Brain microvascular endothelial cell (primary cell): Measurements from ENCODE around the gene FABP7.

Experiments used
- DNase-seq: peaks from one replicate; pipeline ENCODE4 v3.0.0-alpha.2; 2020
- H3K27ac ChIP-seq: fragments of 250-450 bp; sonication (Bioruptor Pico); 2 replicates; pipeline ENCODE4 v1.5.1; 2020; ENCODE audit warnings: mild to moderate bottlenecking, moderate library complexity
- H3K27me3 ChIP-seq: fragments of 250-450 bp; sonication (Bioruptor Pico); replicated peaks from 2 replicates; pipeline ENCODE4 v1.5.1; 2020; ENCODE audit warnings: mild to moderate bottlenecking
- H3K36me3 ChIP-seq: fragments of 250-450 bp; sonication (Bioruptor Pico); replicated peaks from 2 replicates; pipeline ENCODE4 v1.5.1; 2020; ENCODE audit warnings: mild to moderate bottlenecking
- H3K4me3 ChIP-seq: 2 replicates; pipeline ENCODE4 v1.5.1; 2011; ENCODE audit warnings: low read depth, mild to moderate bottlenecking, control low read depth, low read length, moderate library complexity
- in situ Hi-C: cut with HindIII; loops from 2 replicates; pipeline ENCODE4 v1.10.0; 2017; ENCODE audit warnings: low sequenced_read_pairs, low pct_ligation_motif_present
- TF ChIP-seq, protein P1 (sequence below): IDR thresholded peaks from 2 replicates; pipeline ENCODE4 v1.5.1; 2011; ENCODE audit warnings: low read depth, mild to moderate bottlenecking, moderate library complexity, low read length, control low read depth, inconsistent platforms; ENCODE audit errors: missing control alignments

Gene FABP7

DNA sequence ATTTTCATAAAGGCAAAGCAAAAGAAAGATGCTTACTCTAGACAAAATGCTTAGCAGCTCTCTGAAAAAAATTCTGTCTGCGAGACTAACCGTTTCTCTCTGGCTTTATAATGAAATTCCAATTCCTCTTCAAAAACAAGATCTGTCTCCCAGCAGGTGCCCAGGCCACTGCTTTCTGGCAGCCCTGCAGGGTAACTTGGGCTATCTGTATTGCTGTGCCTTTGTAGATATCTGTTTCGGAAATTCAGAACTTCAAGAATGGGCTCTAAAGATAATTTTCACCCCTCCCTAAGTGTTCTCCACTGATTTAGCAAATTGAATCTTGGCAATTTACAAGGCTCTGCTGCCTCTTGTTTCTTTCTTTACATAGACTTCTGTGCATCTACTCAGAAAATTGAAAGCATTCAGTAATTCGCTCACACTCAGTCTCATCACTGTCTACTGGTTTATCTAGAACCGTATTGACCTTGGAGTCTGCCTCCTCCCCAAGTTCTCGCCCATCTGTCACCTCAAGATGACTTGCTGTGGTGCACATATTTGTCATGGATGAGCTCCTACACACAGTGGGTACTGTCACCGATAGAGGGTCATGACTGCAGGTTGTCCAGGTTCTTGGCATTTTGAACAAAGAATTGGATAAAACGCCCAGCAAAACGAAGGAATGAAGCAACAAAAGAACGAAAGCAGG is 26.4 kb upstream of the FABP7 start:
- Histone ChIP-seq H3K27ac (no peak overlapping the region), H3K4me3 (no peak overlapping the region), H3K27me3 (no peaks in the 10 kb centered on the region), H3K36me3 (no peaks in the 10 kb centered on the region)
- in situ Hi-C loops, result no loop called here
- no peak for DNase-seq
- TF ChIP-seq, protein P1, sequence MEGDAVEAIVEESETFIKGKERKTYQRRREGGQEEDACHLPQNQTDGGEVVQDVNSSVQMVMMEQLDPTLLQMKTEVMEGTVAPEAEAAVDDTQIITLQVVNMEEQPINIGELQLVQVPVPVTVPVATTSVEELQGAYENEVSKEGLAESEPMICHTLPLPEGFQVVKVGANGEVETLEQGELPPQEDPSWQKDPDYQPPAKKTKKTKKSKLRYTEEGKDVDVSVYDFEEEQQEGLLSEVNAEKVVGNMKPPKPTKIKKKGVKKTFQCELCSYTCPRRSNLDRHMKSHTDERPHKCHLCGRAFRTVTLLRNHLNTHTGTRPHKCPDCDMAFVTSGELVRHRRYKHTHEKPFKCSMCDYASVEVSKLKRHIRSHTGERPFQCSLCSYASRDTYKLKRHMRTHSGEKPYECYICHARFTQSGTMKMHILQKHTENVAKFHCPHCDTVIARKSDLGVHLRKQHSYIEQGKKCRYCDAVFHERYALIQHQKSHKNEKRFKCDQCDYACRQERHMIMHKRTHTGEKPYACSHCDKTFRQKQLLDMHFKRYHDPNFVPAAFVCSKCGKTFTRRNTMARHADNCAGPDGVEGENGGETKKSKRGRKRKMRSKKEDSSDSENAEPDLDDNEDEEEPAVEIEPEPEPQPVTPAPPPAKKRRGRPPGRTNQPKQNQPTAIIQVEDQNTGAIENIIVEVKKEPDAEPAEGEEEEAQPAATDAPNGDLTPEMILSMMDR, result no peak

DNA sequence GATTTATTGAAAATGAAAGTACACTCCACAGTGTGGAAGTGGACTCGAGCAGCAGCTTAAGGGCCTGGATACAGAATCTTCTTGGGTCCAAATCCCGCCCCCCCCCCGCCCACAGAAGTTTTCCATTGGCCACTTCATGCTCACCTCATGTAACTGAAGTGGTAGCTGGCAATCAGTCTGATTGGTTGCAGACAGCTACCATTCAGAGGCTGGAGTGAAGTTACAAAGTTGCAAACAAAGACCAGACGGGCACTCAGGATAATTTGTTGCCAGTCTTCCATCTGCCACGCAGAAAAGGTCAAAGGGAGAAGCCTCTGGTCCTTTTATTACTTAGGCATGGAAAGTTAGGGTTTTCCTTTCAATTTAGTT is 25.8 kb upstream of the FABP7 start:
- Histone ChIP-seq H3K36me3 (no peaks in the 10 kb centered on the region), H3K27me3 (no peaks in the 10 kb centered on the region), H3K27ac (no peak overlapping the region), H3K4me3 (no peak overlapping the region)
- in situ Hi-C loops, result no loop called here
- no peak for DNase-seq
- TF ChIP-seq, protein P1, result no peak

GRCh38 chr6:122754191-122754731 is 25.3 kb upstream of the FABP7 start:
- Histone ChIP-seq H3K4me3 (no peak overlapping the region), H3K27ac (no peak overlapping the region), H3K27me3 (no peaks in the 10 kb centered on the region), H3K36me3 (no peaks in the 10 kb centered on the region)
- DNase-seq, result no peak
- TF ChIP-seq, protein P1, result no peak
- in situ Hi-C loops, result no loop called here

DNA sequence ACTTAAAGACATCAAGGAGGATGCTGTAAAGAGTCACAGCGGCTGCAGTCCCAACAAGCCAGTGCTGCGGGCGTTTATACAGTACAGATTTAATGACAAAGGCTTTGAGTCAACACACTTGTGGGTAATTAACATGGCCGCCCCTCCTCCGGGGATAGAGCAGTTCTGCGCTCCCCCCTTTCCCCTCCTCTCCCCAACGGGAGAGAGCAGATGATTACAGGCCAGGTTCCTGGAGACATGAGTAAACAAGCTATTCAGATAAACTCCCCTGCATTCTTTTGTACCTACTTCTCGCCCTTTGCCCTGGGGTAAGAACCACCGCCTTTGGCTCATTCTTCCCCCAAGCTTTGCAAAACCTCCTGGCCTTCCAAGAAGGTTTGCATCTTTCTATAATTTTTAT is 23.6 kb upstream of the FABP7 start:
- in situ Hi-C loops, result no loop called here
- TF ChIP-seq, protein P1, result no peak
- Histone ChIP-seq H3K27ac (no peak overlapping the region), H3K36me3 (no peaks in the 10 kb centered on the region), H3K4me3 (no peak overlapping the region), H3K27me3 (no peaks in the 10 kb centered on the region)
- DNase-seq, result no peak

DNA sequence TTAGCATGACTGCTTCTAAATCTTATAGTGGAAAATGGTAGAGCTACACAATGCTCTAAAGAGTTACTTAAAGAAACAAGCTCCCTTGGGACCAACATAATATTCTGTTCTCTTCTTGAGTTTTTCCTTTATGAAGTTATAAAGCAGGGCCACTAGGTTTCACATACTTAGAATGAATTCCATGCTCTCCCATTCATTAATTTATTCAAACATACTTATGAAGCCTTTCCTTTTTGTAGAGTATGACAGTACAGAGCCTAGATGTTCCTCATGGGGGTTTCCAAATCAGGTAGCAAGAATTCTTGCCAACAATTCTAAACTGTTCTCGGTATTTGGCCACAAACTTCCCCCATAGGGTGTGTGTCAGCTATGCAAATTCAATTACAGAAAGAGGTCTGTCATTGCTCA is 20.6 kb upstream of the FABP7 start:
- Histone ChIP-seq H3K27ac (no peak overlapping the region), H3K27me3 (no peaks in the 10 kb centered on the region), H3K36me3 (no peaks in the 10 kb centered on the region), H3K4me3 (no peak overlapping the region)
- TF ChIP-seq, protein P1, result no peak
- in situ Hi-C loops, result no loop called here
- DNase-seq, result no peak

GRCh38 chr6:122760330-122760729 is 19.2 kb upstream of the FABP7 start:
- Histone ChIP-seq H3K36me3 (no peaks in the 10 kb centered on the region), H3K27ac (no peak overlapping the region), H3K27me3 (no peaks in the 10 kb centered on the region), H3K4me3 (no peak overlapping the region)
- TF ChIP-seq, protein P1, result no peak
- in situ Hi-C loops, result no loop called here
- no peak for DNase-seq
